SK-N-SH (cell line): ENCODE results near the gene S1PR2. TPM values are rescaled to one million over a fixed set of nuclear protein-coding genes. Genes with fewer than 3 reads are reported as not detected.

Experiments used
- CTCF ChIA-PET: fragments of 300-600, 350-600 bp; formaldehyde crosslinking; extraction: SDS; loops from one replicate; lab custom pipeline; 2021; lab: Yijun Ruan, JAX
- POLR2A ChIA-PET: fragments of 350-600 bp; sonication (Branson Sonifier 250); formaldehyde crosslinking; extraction: SDS; loops from one replicate; lab custom pipeline; 2020; ENCODE audit warnings: antibody characterized with exemption, inconsistent platforms; lab: Yijun Ruan, JAX
- DNase-seq: peaks from one replicate; pipeline ENCODE4 v3.0.0; 2012
- H2AFZ ChIP-seq: fragments of 200-600 bp; sonication (generic); 2 replicates; pipeline ENCODE4 v1.8.1; 2016; ENCODE audit warnings: antibody characterized with exemption, mild to moderate bottlenecking, low read depth
- H3F3A ChIP-seq: fragments of 200-600 bp; sonication (generic); replicated peaks from 2 replicates; pipeline ENCODE3; 2016; ENCODE audit warnings: antibody characterized with exemption, mild to moderate bottlenecking; ENCODE audit not compliant: insufficient read depth
- H3K27ac ChIP-seq, 2 experiments: fragments of 200-500 bp in 1 of 2; fragments of 200-600 bp in 1 of 2; sonication (Bioruptor generic) in 1 of 2; sonication (generic), shearing (Covaris generic) in 1 of 2; 2 replicates each; pipeline versions ENCODE4 v1.5.1 to v1.6.1; 2014 to 2016; ENCODE audit warnings: low read depth in 2 of 2, inconsistent platforms in 1 of 2, low read length in 1 of 2, mild to moderate bottlenecking in 1 of 2, mixed read lengths in 1 of 2
- H3K27me3 ChIP-seq: fragments of 200-600 bp; sonication (generic), shearing (Covaris generic); 2 replicates; pipeline ENCODE4 v1.6.1; 2016; ENCODE audit warnings: mixed run types; ENCODE audit not compliant: insufficient read depth
- H3K36me3 ChIP-seq, 2 experiments: fragments of 200-500 bp in 1 of 2; fragments of 200-600 bp in 1 of 2; sonication (Bioruptor generic) in 1 of 2; sonication (generic) in 1 of 2; replicated peaks in 1 of 2; 2 replicates each; pipeline versions ENCODE3 to v1.5.1; 2014 to 2016; ENCODE audit warnings: low read length in 1 of 2, mild to moderate bottlenecking in 1 of 2; ENCODE audit not compliant: insufficient read depth in 2 of 2, control insufficient read depth in 1 of 2
- H3K4me1 ChIP-seq, 2 experiments: fragments of 200-500 bp in 1 of 2; fragments of 200-600 bp in 1 of 2; sonication (Bioruptor generic) in 1 of 2; sonication (generic), shearing (Covaris generic) in 1 of 2; 2 replicates each; pipeline versions ENCODE4 v1.5.1 to v1.6.1; 2014 to 2016; ENCODE audit warnings: low read depth in 1 of 2, low read length in 1 of 2, mixed run types in 1 of 2; ENCODE audit not compliant: insufficient read depth in 2 of 2, control insufficient read depth in 1 of 2
- H3K4me2 ChIP-seq: fragments of 200-600 bp; sonication (generic), shearing (Covaris generic); 2 replicates; pipeline ENCODE4 v1.6.1; 2017; ENCODE audit warnings: mixed run types
- H3K4me3 ChIP-seq, 2 experiments: fragments of 200-500 bp in 1 of 2; fragments of 200-600 bp in 1 of 2; sonication (Bioruptor generic) in 1 of 2; sonication (generic), shearing (Covaris generic) in 1 of 2; 2 replicates each; pipeline versions ENCODE4 v1.5.1 to v1.8.1; 2014 to 2016; ENCODE audit warnings: low read depth in 2 of 2, inconsistent platforms in 1 of 2, low read length in 1 of 2, mild to moderate bottlenecking in 1 of 2, mixed read lengths in 1 of 2, moderate library complexity in 1 of 2
- H3K79me2 ChIP-seq: fragments of 200-600 bp; sonication (generic); 2 replicates; pipeline ENCODE4 v1.8.1; 2017; ENCODE audit warnings: mild to moderate bottlenecking; ENCODE audit not compliant: insufficient read depth
- H3K9ac ChIP-seq: fragments of 200-600 bp; sonication (generic); 2 replicates; pipeline ENCODE4 v1.6.1; 2017; ENCODE audit warnings: mixed run types
- H3K9me2 ChIP-seq: fragments of 200-600 bp; sonication (generic); 2 replicates; pipeline ENCODE4 v1.6.1; 2017; ENCODE audit warnings: mixed run types
- H3K9me3 ChIP-seq: fragments of 200-600 bp; sonication (generic); 2 replicates; pipeline ENCODE4 v1.6.1; 2017; ENCODE audit warnings: mixed run types, mild to moderate bottlenecking, moderate library complexity
- H4K20me1 ChIP-seq: fragments of 200-600 bp; sonication (generic); 2 replicates; pipeline ENCODE4 v1.6.1; 2017; ENCODE audit warnings: mild to moderate bottlenecking, mixed run types; ENCODE audit not compliant: insufficient read depth
- CHD2 ChIP-seq: fragments of 150-350 bp; IDR thresholded peaks from 2 replicates; pipeline ENCODE4 v1.6.1; 2018; ENCODE audit warnings: low read length; ENCODE audit not compliant: partially characterized antibody
- ELF1 ChIP-seq: IDR thresholded peaks from 2 replicates; pipeline ENCODE4 v1.4.0; 2012
- FOSL2 ChIP-seq: IDR thresholded peaks from 2 replicates; pipeline ENCODE4 v1.4.0; 2012; ENCODE audit warnings: low read depth, mild to moderate bottlenecking, moderate library complexity, borderline replicate concordance
- FOXJ3 ChIP-seq: sonication (generic); formaldehyde crosslinking; IDR thresholded peaks from 2 replicates; pipeline ENCODE4 v1.5.1; 2020; ENCODE audit warnings: mild to moderate bottlenecking, missing genetic modification reagents
- FOXM1 ChIP-seq: IDR thresholded peaks from 2 replicates; pipeline ENCODE4 v1.4.0; 2012; ENCODE audit warnings: low read depth, mild to moderate bottlenecking
- JUND ChIP-seq: IDR thresholded peaks from 2 replicates; pipeline ENCODE4 v1.4.0; 2012
- NFIC ChIP-seq: IDR thresholded peaks from 2 replicates; pipeline ENCODE4 v1.4.0; 2012; ENCODE audit warnings: borderline replicate concordance
- NRF1 ChIP-seq: IDR thresholded peaks from 2 replicates; pipeline ENCODE4 v1.6.1; 2012; ENCODE audit warnings: low read depth, mild to moderate bottlenecking, low read length
- RCOR1 ChIP-seq: fragments of 150-350 bp; IDR thresholded peaks from 2 replicates; pipeline ENCODE4 v1.6.1; 2017; ENCODE audit warnings: antibody characterized with exemption, low read length
- SIN3A ChIP-seq: IDR thresholded peaks from 2 replicates; pipeline ENCODE4 v1.6.1; 2012; ENCODE audit warnings: low read depth, mild to moderate bottlenecking, low read length, moderate library complexity, borderline replicate concordance
- TEAD4 ChIP-seq: IDR thresholded peaks from 2 replicates; pipeline ENCODE4 v1.4.0; 2012; ENCODE audit warnings: mild to moderate bottlenecking, borderline replicate concordance; ENCODE audit not compliant: insufficient read depth
- WGBS: methylation state at CpG from one replicate; pipeline ENCODE4 v1.1.6; 2017; ENCODE audit warnings: low lambda C conversion rate; 5-methylcytosine and 5-hydroxymethylcytosine counted together
- polyA plus RNA-seq, 3 experiments: library from polyadenylated mRNA; depleted of rRNA; stranded (reverse); fragments of >200 nt; gene quantifications; 2 replicates each; pipeline ENCODE4 v1.2.3, GENCODE V29; 2012
- TF ChIP-seq, protein P1 (sequence below): fragments of 200-600 bp; sonication (generic); IDR thresholded peaks from 2 replicates; pipeline ENCODE4 v1.6.1; 2017; ENCODE audit warnings: antibody characterized with exemption, mild to moderate bottlenecking, moderate library complexity
- TF ChIP-seq, protein P2 (sequence below): IDR thresholded peaks from 2 replicates; pipeline ENCODE4 v1.4.0; 2012; ENCODE audit warnings: low read depth, borderline replicate concordance
- TF ChIP-seq, protein P3 (sequence below): fragments of 150-350 bp; IDR thresholded peaks from 2 replicates; pipeline ENCODE4 v1.6.1; 2017; ENCODE audit warnings: antibody characterized with exemption, low read length, low read depth, borderline replicate concordance
- TF ChIP-seq, protein P4 (sequence below): IDR thresholded peaks from 2 replicates; pipeline ENCODE4 v1.6.1; 2012; ENCODE audit warnings: mild to moderate bottlenecking, low read depth, low read length, moderate library complexity

Gene S1PR2
- polyA plus RNA-seq, 1 of the 3 experiments (the other 2 are of a cell fraction): 3.6 TPM

DNA sequence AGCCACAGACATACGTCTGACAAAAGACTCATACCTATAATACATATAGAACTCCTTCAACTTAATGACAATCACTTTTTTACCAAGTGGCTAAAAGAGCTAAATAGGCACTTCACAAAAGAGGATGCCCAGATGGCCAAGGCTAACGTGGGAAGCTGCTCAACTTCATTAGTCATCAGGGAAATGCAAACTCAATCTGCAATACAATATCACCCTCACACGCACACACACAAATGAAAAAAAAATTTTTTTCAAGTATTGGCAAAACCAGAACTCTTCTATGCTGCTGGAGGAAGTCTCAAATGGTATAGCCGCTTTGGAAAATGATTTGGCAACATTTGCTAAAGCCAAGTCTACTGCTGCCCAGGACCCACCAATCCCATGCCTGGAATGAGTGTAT, 21.8 kb downstream of the S1PR2 start:
- ChIA-PET CTCF (interaction anchor here (0.7 to 1.6 kb wide), 2 partner anchors 11 to 18 kb away, joined by 3 to 4 read pairs; no protein-coding TSS in a partner anchor), POLR2A (no interaction called here)
- WGBS: 59% methylated on average over 4 of the region's 4 CpGs
- Histone ChIP-seq H3K27ac (no peak overlapping the region), H3K9ac (no peak overlapping the region), H3F3A (no peaks in the 10 kb centered on the region), H3K36me3 (no peaks in the 10 kb centered on the region), H3K9me2 (no peaks in the 10 kb centered on the region), H3K4me3 (no peak overlapping the region), H3K27me3 (no peaks in the 10 kb centered on the region), H3K79me2 (no peaks in the 10 kb centered on the region), H3K9me3 (no peaks in the 10 kb centered on the region), H2AFZ (no peak overlapping the region), H3K4me1 (no peaks in the 10 kb centered on the region), H4K20me1 (no peaks in the 10 kb centered on the region), H3K4me2 (no peak overlapping the region)
- TF ChIP-seq TEAD4 (no peak), NRF1 (no peak), JUND (no peak), NFIC (no peak), ELF1 (no peak), FOSL2 (no peak), SIN3A (no peak), FOXJ3 (CRISPR knock-in tag) (no peak), FOXM1 (no peak), RCOR1 (no peak), CHD2 (no peak)
- TF ChIP-seq, protein P1, sequence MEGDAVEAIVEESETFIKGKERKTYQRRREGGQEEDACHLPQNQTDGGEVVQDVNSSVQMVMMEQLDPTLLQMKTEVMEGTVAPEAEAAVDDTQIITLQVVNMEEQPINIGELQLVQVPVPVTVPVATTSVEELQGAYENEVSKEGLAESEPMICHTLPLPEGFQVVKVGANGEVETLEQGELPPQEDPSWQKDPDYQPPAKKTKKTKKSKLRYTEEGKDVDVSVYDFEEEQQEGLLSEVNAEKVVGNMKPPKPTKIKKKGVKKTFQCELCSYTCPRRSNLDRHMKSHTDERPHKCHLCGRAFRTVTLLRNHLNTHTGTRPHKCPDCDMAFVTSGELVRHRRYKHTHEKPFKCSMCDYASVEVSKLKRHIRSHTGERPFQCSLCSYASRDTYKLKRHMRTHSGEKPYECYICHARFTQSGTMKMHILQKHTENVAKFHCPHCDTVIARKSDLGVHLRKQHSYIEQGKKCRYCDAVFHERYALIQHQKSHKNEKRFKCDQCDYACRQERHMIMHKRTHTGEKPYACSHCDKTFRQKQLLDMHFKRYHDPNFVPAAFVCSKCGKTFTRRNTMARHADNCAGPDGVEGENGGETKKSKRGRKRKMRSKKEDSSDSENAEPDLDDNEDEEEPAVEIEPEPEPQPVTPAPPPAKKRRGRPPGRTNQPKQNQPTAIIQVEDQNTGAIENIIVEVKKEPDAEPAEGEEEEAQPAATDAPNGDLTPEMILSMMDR: no peak
- TF ChIP-seq, protein P2, sequence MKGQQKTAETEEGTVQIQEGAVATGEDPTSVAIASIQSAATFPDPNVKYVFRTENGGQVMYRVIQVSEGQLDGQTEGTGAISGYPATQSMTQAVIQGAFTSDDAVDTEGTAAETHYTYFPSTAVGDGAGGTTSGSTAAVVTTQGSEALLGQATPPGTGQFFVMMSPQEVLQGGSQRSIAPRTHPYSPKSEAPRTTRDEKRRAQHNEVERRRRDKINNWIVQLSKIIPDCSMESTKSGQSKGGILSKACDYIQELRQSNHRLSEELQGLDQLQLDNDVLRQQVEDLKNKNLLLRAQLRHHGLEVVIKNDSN: no peak
- TF ChIP-seq, protein P3, sequence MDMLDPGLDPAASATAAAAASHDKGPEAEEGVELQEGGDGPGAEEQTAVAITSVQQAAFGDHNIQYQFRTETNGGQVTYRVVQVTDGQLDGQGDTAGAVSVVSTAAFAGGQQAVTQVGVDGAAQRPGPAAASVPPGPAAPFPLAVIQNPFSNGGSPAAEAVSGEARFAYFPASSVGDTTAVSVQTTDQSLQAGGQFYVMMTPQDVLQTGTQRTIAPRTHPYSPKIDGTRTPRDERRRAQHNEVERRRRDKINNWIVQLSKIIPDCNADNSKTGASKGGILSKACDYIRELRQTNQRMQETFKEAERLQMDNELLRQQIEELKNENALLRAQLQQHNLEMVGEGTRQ: no peak
- TF ChIP-seq, protein P4, sequence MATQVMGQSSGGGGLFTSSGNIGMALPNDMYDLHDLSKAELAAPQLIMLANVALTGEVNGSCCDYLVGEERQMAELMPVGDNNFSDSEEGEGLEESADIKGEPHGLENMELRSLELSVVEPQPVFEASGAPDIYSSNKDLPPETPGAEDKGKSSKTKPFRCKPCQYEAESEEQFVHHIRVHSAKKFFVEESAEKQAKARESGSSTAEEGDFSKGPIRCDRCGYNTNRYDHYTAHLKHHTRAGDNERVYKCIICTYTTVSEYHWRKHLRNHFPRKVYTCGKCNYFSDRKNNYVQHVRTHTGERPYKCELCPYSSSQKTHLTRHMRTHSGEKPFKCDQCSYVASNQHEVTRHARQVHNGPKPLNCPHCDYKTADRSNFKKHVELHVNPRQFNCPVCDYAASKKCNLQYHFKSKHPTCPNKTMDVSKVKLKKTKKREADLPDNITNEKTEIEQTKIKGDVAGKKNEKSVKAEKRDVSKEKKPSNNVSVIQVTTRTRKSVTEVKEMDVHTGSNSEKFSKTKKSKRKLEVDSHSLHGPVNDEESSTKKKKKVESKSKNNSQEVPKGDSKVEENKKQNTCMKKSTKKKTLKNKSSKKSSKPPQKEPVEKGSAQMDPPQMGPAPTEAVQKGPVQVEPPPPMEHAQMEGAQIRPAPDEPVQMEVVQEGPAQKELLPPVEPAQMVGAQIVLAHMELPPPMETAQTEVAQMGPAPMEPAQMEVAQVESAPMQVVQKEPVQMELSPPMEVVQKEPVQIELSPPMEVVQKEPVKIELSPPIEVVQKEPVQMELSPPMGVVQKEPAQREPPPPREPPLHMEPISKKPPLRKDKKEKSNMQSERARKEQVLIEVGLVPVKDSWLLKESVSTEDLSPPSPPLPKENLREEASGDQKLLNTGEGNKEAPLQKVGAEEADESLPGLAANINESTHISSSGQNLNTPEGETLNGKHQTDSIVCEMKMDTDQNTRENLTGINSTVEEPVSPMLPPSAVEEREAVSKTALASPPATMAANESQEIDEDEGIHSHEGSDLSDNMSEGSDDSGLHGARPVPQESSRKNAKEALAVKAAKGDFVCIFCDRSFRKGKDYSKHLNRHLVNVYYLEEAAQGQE: no peak
- no peak for DNase-seq
